ENCODE data around the gene OSBPL9. TPM values are rescaled to one million over a fixed set of nuclear protein-coding genes. Genes with fewer than 3 reads are reported as not detected.

OSBPL9 gene
- polyA plus RNA-seq, 1 donor (not counting 4 experiments of a cell fraction or from before 2014, with no cell fraction given), result 62.7 TPM

- TF ChIP-seq CTCF (optimal IDR thresholded peaks at IDR 0.05 in 1 of 3, IDR thresholded peaks at IDR 0.05 in 1 of 3, conservative IDR thresholded peaks at IDR 0.05 in 1 of 3; ENCODE audit: extremely low read depth in 1 of 3, insufficient read depth in 2 of 3, low read length in 3 of 3) (no peak), EZH2 (IDR thresholded peaks at IDR 0.05; ENCODE audit: low read length) (no peak)
- no peak overlapping the region for H3K27ac ChIP-seq (ENCODE audit: control insufficient read depth, insufficient read depth, low read length)
- no peaks in the 10 kb centered on the region for H3K36me3 ChIP-seq (ENCODE audit: control insufficient read depth in 2 of 2, extremely low read depth in 1 of 2, insufficient read depth in 2 of 2, low read length in 2 of 2)
- FAIRE-seq (no peak), DNase-seq (ENCODE audit: low read depth, low spot score) (no peak)
- peaks cover 3% of the 10 kb centered on the region for H4K20me1 ChIP-seq (ENCODE audit: control insufficient read depth, extremely low read depth, insufficient read depth, low read length)
- peaks cover 3% of the 10 kb centered on the region for H3K4me1 ChIP-seq (ENCODE audit: control insufficient read depth, extremely low read depth, insufficient read depth, low read length)
- H3K9me3 ChIP-seq (ENCODE audit: control insufficient read depth, low read depth, low read length), result no peaks in the 10 kb centered on the region
- no peak overlapping the region for H3K9ac ChIP-seq (ENCODE audit: control insufficient read depth, extremely low read depth, insufficient read depth, low read length)
- no peak overlapping the region for H2AFZ ChIP-seq (ENCODE audit: control insufficient read depth, low read length)
- dilution Hi-C loops (cut with MboI; ENCODE audit: extremely low pct_ligation_motif_present, low sequenced_read_pairs), result no loop called here
- peaks cover 54% of the 10 kb centered on the region for H3K79me2 ChIP-seq (ENCODE audit: control insufficient read depth, insufficient read depth, low read length)
- no peak overlapping the region for H3K4me2 ChIP-seq (ENCODE audit: control insufficient read depth, extremely low read depth, insufficient read depth, low read depth, low read length)
- H3K4me3 ChIP-seq (ENCODE audit: control insufficient read depth in 2 of 3, extremely low read depth in 1 of 3, insufficient read depth in 2 of 3, low read depth in 1 of 3, low read length in 3 of 3), result no peak overlapping the region
- H3K9me1 ChIP-seq (ENCODE audit: control insufficient read depth, extremely low read depth, insufficient read depth, low read length), result no peaks in the 10 kb centered on the region
- no peaks in the 10 kb centered on the region for H3K27me3 ChIP-seq (ENCODE audit: control insufficient read depth, extremely low read depth, insufficient read depth, low read length)
Observed at GRCh38 chr1:51735746-51736254, 118.9 kb downstream of the OSBPL9 start.

GRCh38 chr1:51736702-51737101, 119.8 kb downstream of the OSBPL9 start:
- dilution Hi-C loops (cut with MboI; ENCODE audit: extremely low pct_ligation_motif_present, low sequenced_read_pairs), result no loop called here
- peak; percentile 25 for DNase-seq (ENCODE audit: low read depth, low spot score)

More at GRCh38 chr1:51736702-51737101, 119.8 kb downstream of the OSBPL9 start:
- no peak overlapping the region for H3K4me2 ChIP-seq (ENCODE audit: control insufficient read depth, extremely low read depth, insufficient read depth, low read depth, low read length)
- FAIRE-seq, result peak; percentile 68
- no peaks in the 10 kb centered on the region for H3K27me3 ChIP-seq (ENCODE audit: control insufficient read depth, extremely low read depth, insufficient read depth, low read length)
- no peak overlapping the region for H3K27ac ChIP-seq (ENCODE audit: control insufficient read depth, insufficient read depth, low read length)
- no peak overlapping the region for H3K9ac ChIP-seq (ENCODE audit: control insufficient read depth, extremely low read depth, insufficient read depth, low read length)
- H3K9me3 ChIP-seq (ENCODE audit: control insufficient read depth, low read depth, low read length), result no peaks in the 10 kb centered on the region
- H3K79me2 ChIP-seq (ENCODE audit: control insufficient read depth, insufficient read depth, low read length), result peaks cover 49% of the 10 kb centered on the region
- peaks cover 3% of the 10 kb centered on the region for H4K20me1 ChIP-seq (ENCODE audit: control insufficient read depth, extremely low read depth, insufficient read depth, low read length)
- H3K9me1 ChIP-seq (ENCODE audit: control insufficient read depth, extremely low read depth, insufficient read depth, low read length), result no peaks in the 10 kb centered on the region
- TF ChIP-seq CTCF (optimal IDR thresholded peaks at IDR 0.05 in 1 of 3, IDR thresholded peaks at IDR 0.05 in 1 of 3, conservative IDR thresholded peaks at IDR 0.05 in 1 of 3; ENCODE audit: extremely low read depth in 1 of 3, insufficient read depth in 2 of 3, low read length in 3 of 3) (no peak), EZH2 (IDR thresholded peaks at IDR 0.05; ENCODE audit: low read length) (no peak)
- no peak overlapping the region for H3K4me3 ChIP-seq (ENCODE audit: control insufficient read depth in 2 of 3, extremely low read depth in 1 of 3, insufficient read depth in 2 of 3, low read depth in 1 of 3, low read length in 3 of 3)
- H3K4me1 ChIP-seq (ENCODE audit: control insufficient read depth, extremely low read depth, insufficient read depth, low read length), result peaks cover 3% of the 10 kb centered on the region
- no peak overlapping the region for H2AFZ ChIP-seq (ENCODE audit: control insufficient read depth, low read length)
- no peaks in the 10 kb centered on the region for H3K36me3 ChIP-seq (ENCODE audit: control insufficient read depth in 2 of 2, extremely low read depth in 1 of 2, insufficient read depth in 2 of 2, low read length in 2 of 2)

All from keratinocyte (primary cell).